ENCODE results near the gene REV3L.
"Not testable (repeated sequence)": the region's sequence is repeated elsewhere in the genome, so short reads cannot be mapped to it uniquely, and the experiment has no call there.

REV3L gene

GRCh38 chr6:111482959-111483735 lies at the start of gene REV3L:
Gene REV3L, minus strand, starts transcription at chr6:111483218. Its CDS starts 330 bp downstream, at chr6:111482888.
- DNase-seq: peak; percentile 94

DNA sequence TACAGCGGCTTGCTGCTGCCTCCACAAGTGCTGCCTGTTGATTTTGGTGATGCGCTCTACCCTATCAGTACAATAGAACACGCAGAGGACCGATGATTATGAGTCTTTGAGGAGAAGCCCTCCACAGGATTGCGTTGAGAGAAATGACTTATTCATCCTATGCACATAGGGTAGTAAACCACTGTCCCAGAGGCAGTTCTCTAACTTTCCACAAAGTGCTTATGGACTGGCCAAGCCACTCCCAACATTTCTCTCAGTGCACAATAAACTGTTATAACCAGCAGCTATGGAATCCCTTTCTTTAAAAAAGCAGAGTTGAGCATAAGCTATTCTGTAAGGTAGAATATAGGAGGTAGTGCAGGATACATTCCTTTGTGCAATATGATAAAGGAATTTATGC lies 48.2 kb upstream of the REV3L start:
- DNase-seq: no peak

GRCh38 chr6:111530667-111531066 lies 47.6 kb upstream of the REV3L start:
- DNase-seq: peak; percentile 33

DNA sequence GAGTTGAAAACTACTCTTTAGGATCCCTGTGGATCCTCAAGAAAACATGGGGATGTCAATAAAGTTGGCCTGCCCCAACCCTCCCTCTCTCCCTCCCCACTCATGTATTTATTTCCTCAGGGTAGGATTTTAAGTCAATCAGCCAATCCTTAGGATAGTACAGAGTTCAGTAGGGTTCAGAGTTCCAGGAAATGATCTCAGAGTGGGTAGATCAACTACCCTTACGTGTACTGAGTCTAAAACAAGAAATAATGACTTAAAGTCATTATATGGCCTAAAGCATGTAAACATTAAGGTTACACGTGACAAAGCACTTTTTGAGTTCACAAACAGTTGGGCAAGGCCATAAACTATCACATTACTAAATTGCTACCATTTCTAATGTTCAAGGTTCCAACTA lies 47.2 kb upstream of the REV3L start:
- no peak for DNase-seq

GRCh38 chr6:111527367-111527766 lies 44.3 kb upstream of the REV3L start:
- no peak for DNase-seq

DNA sequence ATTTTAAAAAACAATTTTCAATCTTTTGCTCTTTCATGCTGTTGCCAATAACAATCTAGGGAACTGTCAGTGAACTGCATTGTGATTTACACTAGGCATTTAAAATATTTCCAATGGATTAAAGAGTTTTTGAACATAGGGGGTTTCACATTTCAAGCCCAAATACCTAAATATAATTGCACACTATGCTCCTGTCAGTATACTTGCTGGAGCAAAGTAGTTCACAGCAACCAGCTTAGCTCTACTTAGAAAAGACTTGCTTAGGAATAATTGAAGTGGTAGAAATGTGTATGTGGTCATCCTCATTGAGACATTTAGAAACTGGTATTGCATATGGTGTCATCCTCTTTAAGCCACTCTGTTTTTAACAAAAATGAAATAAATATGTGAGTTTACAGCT lies 41.7 kb upstream of the REV3L start:
- no peak for DNase-seq

DNA sequence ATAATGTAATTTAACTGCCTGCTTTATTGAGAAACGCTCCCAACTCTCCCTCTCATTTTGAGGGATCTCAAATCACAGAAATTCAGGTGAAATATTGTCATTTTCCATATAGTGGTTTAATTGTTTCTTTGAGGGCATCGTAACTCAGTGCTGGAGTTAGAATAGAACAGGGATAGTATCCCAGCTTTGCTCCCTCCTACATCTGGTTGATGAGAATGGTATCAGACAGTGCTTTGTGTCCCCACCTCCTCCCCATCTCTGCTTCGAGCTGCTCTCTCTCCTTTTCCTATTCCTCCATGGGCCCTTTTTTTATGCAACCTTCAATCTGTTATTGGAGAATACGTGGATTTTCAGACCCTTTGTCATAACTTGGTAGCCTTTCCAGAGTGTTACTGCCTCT lies 41.2 kb upstream of the REV3L start:
- DNase-seq: no peak

DNA sequence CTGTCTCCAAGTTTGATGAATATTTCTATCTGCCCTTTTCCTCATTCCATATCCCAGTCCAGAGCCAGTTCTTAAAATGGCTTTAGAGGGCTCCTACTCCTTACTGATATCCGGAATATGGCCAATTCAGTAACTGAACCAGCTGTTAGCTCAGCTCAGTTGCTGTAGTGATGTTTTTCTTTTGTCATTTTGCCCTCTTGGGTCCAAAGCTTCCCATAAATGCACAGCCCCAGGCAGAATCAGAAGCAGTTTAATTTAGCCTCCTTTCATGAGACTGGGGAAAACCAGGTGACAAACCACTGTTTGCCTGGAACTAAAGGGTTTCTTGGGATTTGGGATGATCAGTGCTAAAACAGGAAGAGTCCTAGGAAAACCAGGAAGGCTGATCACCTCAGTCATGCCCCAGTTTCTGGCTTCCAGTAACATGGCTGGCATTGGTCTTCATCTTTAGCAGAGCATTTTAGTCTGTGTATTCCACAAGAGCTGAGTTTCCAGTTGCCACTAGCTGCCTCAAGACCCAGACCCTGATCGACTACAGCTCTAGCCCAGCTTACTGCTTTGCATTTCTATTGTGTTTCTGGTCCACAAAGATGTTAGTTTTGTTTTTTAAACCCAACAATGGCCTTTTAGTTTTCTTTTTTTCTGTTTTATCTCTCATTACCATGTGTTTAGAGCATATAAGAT lies 40.6 kb upstream of the REV3L start:
- DNase-seq: no peak

DNA sequence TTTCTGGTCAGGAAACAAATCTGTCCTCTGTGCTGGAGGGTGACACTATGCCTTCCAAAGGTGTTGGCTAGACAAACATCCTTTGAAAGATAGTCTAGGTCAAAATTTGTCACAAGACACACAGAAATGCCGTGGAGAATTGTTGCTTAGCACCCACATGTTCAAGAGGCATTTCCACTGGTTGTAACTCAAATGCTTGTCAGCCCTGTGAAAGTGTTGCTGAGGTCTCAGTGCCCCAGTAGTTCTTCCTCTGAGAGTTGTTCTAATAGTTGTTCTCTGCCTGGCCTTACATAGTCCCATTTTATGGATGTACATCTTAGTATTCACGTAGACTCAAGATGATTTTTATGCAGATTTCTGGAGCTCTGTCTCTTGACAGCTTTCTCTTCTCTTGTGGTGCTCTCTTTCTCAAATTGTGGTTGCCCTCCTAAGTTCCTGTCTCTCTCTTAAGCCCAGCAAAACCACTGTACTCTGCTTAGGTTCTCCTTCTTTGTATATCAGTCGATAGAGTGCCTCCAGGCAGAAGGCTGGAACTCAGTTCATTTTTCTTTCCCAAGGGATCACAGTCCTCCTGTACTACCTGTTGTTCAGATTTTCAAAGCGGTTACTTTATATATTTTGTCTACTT lies 39.5 kb upstream of the REV3L start:
- DNase-seq: no peak

GRCh38 chr6:111521497-111522270 lies 38.7 kb upstream of the REV3L start:
- DNase-seq: no peak

- no peak for DNase-seq
Observed at GRCh38 chr6:111520524-111520923, 37.5 kb upstream of the REV3L start.

GRCh38 chr6:111517965-111518364 lies 34.9 kb upstream of the REV3L start:
- no peak for DNase-seq

DNA sequence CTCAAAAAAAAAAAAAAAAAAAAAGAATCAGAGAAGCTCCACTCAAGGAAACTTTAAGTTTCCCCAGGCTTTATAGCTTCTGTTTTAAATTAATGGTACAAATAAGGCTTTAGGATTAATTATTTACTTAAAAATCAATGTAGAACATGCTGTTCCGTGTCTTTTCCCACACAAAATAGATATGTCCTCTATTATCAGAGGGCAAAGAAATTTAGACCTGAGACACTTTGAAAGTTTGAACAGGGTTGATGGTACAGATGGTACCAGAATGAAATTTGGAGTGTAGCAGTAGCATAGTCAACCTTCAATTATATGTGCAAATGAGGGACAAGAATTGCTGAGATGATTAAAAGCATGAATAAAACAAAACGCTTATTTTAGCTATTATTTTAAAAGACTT lies 32.2 kb upstream of the REV3L start:
- no peak for DNase-seq

GRCh38 chr6:111514531-111514930 lies 31.5 kb upstream of the REV3L start:
- not testable (repeated sequence) for DNase-seq

DNA sequence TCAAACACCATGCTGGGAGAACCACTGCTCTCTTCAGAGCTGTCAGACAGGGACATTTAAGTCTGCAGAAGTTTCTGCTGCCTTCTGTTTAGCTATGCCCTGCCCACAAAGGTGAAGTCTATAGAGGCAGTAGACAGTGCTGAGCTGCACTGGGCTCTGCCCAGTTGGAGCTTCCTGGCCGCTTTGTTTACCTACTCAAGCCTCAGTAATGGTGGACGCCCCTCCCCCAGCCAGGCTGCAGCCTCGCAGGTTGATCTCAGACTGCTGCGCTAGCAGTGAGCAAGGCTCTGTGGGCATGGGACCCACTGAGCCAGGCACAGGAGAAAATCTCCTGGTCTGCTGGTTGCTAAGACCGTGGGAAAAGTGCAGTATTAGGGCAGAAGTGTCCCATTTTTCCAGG lies 24.2 kb upstream of the REV3L start:
- DNase-seq: not testable (repeated sequence)

DNA sequence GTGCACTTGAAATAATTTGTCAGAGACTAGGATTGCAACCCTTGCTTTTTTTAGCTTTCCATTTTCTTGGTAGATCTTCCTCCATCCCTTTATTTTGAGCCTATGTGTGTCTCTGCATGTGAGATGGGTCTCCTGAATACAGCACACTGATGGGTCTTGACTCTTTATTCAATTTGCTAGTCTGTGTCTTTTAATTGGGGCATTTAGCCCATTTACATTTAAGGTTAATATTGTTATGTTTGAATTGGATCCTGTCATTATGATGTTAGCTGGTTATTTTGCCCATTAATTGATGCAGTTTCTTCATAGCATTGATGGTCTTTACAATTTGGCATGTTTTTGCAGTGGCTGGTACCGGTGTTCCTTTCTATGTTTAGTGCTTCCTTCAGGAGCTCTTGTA lies 22.5 kb upstream of the REV3L start:
- not testable (repeated sequence) for DNase-seq

GRCh38 chr6:111503660-111504059 lies 20.6 kb upstream of the REV3L start:
- DNase-seq: no peak

- DNase-seq: no peak
Observed at GRCh38 chr6:111503194-111503593, 20.2 kb upstream of the REV3L start.

DNA sequence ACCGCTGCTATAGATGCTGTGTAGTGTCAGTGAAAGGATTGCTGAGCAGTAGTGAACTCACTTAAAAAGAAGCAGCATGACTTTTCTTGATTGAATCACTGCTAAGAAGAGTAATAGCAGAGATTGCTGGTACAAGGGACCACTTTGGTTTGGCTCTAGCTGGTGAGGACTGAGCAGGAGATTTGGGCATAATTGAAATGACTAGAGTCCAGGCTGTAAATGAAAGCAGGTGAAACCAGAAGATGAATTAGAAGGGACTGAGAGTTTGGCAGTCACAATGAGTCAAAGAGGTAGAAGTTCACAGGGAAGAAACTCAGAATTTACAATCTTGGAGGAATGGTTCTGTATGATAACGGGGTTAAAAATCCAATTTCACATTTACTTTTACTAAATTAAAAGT lies 19.1 kb upstream of the REV3L start:
- no peak for DNase-seq

GRCh38 chr6:111499269-111499793 lies 16.3 kb upstream of the REV3L start:
- no peak for DNase-seq

DNA sequence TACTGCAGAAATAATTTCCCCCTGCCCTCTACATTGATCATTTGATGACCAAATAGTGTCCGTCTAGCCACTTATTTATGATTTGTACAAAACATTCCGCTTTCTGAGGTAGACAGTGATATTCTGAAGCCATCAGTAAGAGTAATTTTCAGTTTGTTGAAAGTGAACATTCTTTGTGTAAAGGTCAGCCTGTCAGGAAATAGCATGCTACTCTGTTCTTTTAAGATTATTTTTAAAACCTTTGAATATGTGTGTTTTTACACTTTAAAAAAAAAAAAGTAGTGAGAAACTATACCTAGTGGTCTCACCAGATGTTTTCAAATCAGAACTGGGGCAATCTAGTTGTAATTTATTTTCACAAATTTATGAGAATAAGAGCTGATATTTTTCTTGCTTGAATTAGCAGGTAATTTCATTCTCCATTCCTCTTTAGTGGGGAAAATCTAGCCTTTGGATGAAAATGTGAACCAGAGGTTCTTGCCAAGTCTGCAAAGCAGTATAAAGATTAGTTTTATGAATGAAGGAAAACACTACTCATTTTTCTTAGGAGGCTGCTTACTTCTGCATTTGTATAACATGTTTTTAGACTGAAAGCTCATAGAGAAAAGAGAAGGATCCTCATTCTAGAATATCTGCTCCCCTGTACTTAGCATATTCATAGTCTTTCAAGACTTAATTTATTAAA lies 12.1 kb upstream of the REV3L start:
- DNase-seq: no peak

DNA sequence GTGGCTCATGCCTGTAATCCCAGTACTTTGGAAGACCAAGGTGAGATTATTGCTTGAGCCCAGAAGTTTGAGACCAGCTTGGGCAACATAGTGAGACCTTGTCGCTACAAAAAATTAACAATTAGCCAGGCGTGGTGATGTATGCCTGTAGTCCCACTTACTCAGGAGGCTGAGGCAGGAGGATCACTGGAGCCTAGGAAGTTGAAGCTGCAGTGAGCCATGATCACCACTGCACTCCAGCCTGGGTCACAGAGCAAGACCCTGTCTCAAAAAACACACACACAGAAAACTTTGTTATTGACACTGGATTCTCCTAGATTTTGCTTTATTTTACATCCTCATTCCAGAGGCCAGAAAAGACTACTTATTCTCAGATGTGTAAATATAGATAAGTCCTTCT lies 9.5 kb upstream of the REV3L start:
- no peak for DNase-seq

Measured in right hindlimb (tissue), 1 donor.